GM12878 (cell line): ENCODE data around the gene FAM161B. TPM values are rescaled to one million over a fixed set of nuclear protein-coding genes. Genes with fewer than 3 reads are reported as not detected.

Experiments used
- ATAC-seq: fragments of 200-7000 bp; cut with Tn5 transposase; 3 replicates; pipeline ENCODE4 v1.9.1; 2020; ENCODE audit warnings: mild to moderate bottlenecking, moderate library complexity
- BruUV-seq: library from RNA; stranded (reverse); fragments of 400-500 nt; replicated peaks from 2 replicates; lab custom pipeline; 2021; lab: Mats Ljungman, UMichigan
- CTCF ChIA-PET: fragments of 300-600 bp; sonication (Branson Sonifier 250); formaldehyde crosslinking; extraction: SDS; loops from one replicate; lab custom pipeline; 2021; ENCODE audit warnings: inconsistent platforms; lab: Yijun Ruan, JAX
- POLR2A ChIA-PET: fragments of 350-600 bp; formaldehyde crosslinking; extraction: SDS; loops from one replicate; lab custom pipeline; 2021; ENCODE audit warnings: inconsistent platforms; lab: Charles Lee
- RAD21 ChIA-PET: fragments of 300-600 bp; sonication (Branson Sonifier 250); formaldehyde crosslinking; loops from one replicate; lab custom pipeline; 2023; ENCODE audit warnings: antibody characterized with exemption; ENCODE audit not compliant: unreplicated experiment; lab: Charles Lee
- SMC1A ChIA-PET: fragments of 300-600 bp; sonication (Branson Sonifier 250); formaldehyde crosslinking; loops from one replicate; lab custom pipeline; 2023; ENCODE audit not compliant: unreplicated experiment, uncharacterized antibody; lab: Charles Lee
- DNase-seq: peaks from one replicate; pipeline ENCODE4 v3.0.0-alpha.2; 2011; ENCODE audit warnings: low read depth, low spot score
- FAIRE-seq: peaks from 3 replicates; lab custom pipeline; 2011; peaks lifted over from hg19 to GRCh38; lab: Jason Lieb, UNC
- H2AFZ ChIP-seq: 2 replicates; pipeline ENCODE4 v1.6.0; 2011; ENCODE audit warnings: low read depth, low read length, control low read depth; ENCODE audit not compliant: control insufficient read depth
- H3K27ac ChIP-seq: 2 replicates; pipeline ENCODE4 v1.5.1; 2011; ENCODE audit warnings: control low read depth; ENCODE audit not compliant: control insufficient read depth, insufficient read depth
- H3K27me3 ChIP-seq, 2 experiments: replicated peaks in 1 of 2; 2 replicates each; pipeline versions ENCODE4 v1.6.0 to v1.6.1; 2011; ENCODE audit warnings: low read length in 1 of 2; ENCODE audit not compliant: control insufficient read depth in 2 of 2, insufficient read depth in 2 of 2
- H3K36me3 ChIP-seq, 2 experiments: 2 replicates each; pipeline ENCODE4 v1.5.1; 2011; ENCODE audit warnings: low read length in 1 of 2; ENCODE audit not compliant: control insufficient read depth in 2 of 2, insufficient read depth in 2 of 2
- H3K4me1 ChIP-seq: 2 replicates; pipeline ENCODE4 v1.6.1; 2011; ENCODE audit warnings: mild to moderate bottlenecking, low read length, moderate library complexity, mixed read lengths; ENCODE audit not compliant: control insufficient read depth, insufficient read depth
- H3K4me2 ChIP-seq: 2 replicates; pipeline ENCODE4 v1.6.0; 2011; ENCODE audit warnings: control low read depth; ENCODE audit not compliant: control insufficient read depth, insufficient read depth
- H3K4me3 ChIP-seq: fragments of 200-600 bp; sonication (generic); 2 replicates; pipeline ENCODE4 v1.5.1; 2016
- H3K79me2 ChIP-seq: 2 replicates; pipeline ENCODE4 v1.6.0; 2011; ENCODE audit warnings: low read length; ENCODE audit not compliant: control insufficient read depth, insufficient read depth
- H3K9ac ChIP-seq: 2 replicates; pipeline ENCODE4 v1.8.0; 2011; ENCODE audit warnings: low read length, control low read depth, mixed read lengths; ENCODE audit not compliant: control insufficient read depth, insufficient read depth
- H3K9me3 ChIP-seq: replicated peaks from 3 replicates; pipeline ENCODE4 v1.5.1; 2011; ENCODE audit warnings: mild to moderate bottlenecking, low read length; ENCODE audit not compliant: control insufficient read depth, insufficient read depth
- H4K20me1 ChIP-seq: 2 replicates; pipeline ENCODE4 v1.6.0; 2011; ENCODE audit not compliant: control insufficient read depth, insufficient read depth
- ATF2 ChIP-seq: IDR thresholded peaks from 2 replicates; pipeline ENCODE4 v1.6.1; 2012; ENCODE audit warnings: low read length, inconsistent platforms
- KAT2A ChIP-seq: conservative IDR thresholded peaks from 2 replicates; pipeline ENCODE4 v1.6.1; 2011; ENCODE audit warnings: low read depth, low read length; ENCODE audit not compliant: control insufficient read depth
- NRF1 ChIP-seq: conservative IDR thresholded peaks from 2 replicates; pipeline ENCODE4 v1.6.1; 2011; ENCODE audit warnings: mild to moderate bottlenecking, low read depth, low read length, improper control_type of control experiment
- SMAD5 ChIP-seq: IDR thresholded peaks from 2 replicates; pipeline ENCODE4 v1.6.1; 2016; ENCODE audit warnings: antibody characterized with exemption, low read depth
- USF2 ChIP-seq: IDR thresholded peaks from 2 replicates; pipeline ENCODE4 v1.6.1; 2011; ENCODE audit warnings: low read depth, low read length, improper control_type of control experiment, borderline replicate concordance
- YY1 ChIP-seq: IDR thresholded peaks from 2 replicates; pipeline ENCODE4 v1.6.1; 2011; ENCODE audit warnings: low read depth, mild to moderate bottlenecking, low read length
- ZBTB40 ChIP-seq: fragments of 450-650 bp; IDR thresholded peaks from 2 replicates; pipeline ENCODE4 v1.6.1; 2016; ENCODE audit warnings: mild to moderate bottlenecking, moderate library complexity, borderline replicate concordance
- ZZZ3 ChIP-seq: IDR thresholded peaks from 2 replicates; pipeline ENCODE4 v1.6.1; 2011; ENCODE audit warnings: low read depth; ENCODE audit not compliant: control insufficient read depth, insufficient read length
- WGBS: methylation state at CpG from one replicate; pipeline ENCODE4 v1.1.6; 2016; ENCODE audit warnings: low lambda C conversion rate; ENCODE audit not compliant: insufficient replicate concordance, insufficient coverage; ENCODE audit errors: missing lambda C conversion rate; 5-methylcytosine and 5-hydroxymethylcytosine counted together
- in situ Hi-C: fragments of 300-500 bp; cut with MboI; formaldehyde crosslinking; loops from 9 replicates; pipeline ENCODE4 v1.14.3; 2018; ENCODE audit warnings: mixed read lengths
- intact Hi-C: fragments of 100-400 bp; cut with micrococcal nuclease; formaldehyde crosslinking; loops from one replicate; pipeline ENCODE4 v1.14.2; 2022; ENCODE audit not compliant: unreplicated experiment
- polyA plus RNA-seq, 11 experiments: library from polyadenylated mRNA; depleted of rRNA in 4 of 11; unstranded in 6 of 11; stranded (reverse) in 5 of 11; fragments of >200 nt; fragmentation: Nextera tagmentation in 4 of 11; fragmentation: Illumina TruSeq in 1 of 11; extraction: Ambion mirVana in 4 of 11; extraction: Trizol in 1 of 11; gene quantifications; 1 replicate in 1 of 11; 2 replicates in 10 of 11; pipeline versions ENCODE4 v1.2.1 to v1.2.3, GENCODE V29; 2011 to 2016; ENCODE audit warnings: inconsistent platforms in 2 of 11, missing spikeins in 2 of 11, low read depth in 1 of 11
- total RNA-seq, 4 experiments: library from RNA; depleted of rRNA in 3 of 4; stranded (reverse); fragments of >200 nt in 3 of 4; fragmentation: Illumina TruSeq in 1 of 4; extraction: Trizol in 1 of 4; gene quantifications; 2 replicates each; pipeline versions ENCODE4 v1.2.1 to v1.2.3, GENCODE V29; 2013 to 2021

FAM161B gene
- total and polyA plus RNA-seq, 10 of the 15 experiments (the other 5 are each of a cell fraction or from before 2014, with no cell fraction given) = 0.33 to 1.2 (median 0.86) TPM

GRCh38 chr14:73942180-73942579 is 7.7 kb downstream of the FAM161B start:
- intact Hi-C loops (no loop called here), in situ Hi-C loops (no loop called here)
- Histone ChIP-seq H2AFZ (no peak overlapping the region), H4K20me1 (no peaks in the 10 kb centered on the region), H3K27ac (no peak overlapping the region), H3K4me3 (no peak overlapping the region), H3K79me2 (no peaks in the 10 kb centered on the region), H3K27me3 (no peaks in the 10 kb centered on the region), H3K9ac (no peak overlapping the region), H3K4me1 (peaks cover 9% of the 10 kb centered on the region), H3K4me2 (no peak overlapping the region), H3K9me3 (no peaks in the 10 kb centered on the region), H3K36me3 (no peaks in the 10 kb centered on the region; a peak in 1 of 4 replicates)
- TF ChIP-seq ZBTB40 = no peak
- no peak for TF ChIP-seq NRF1
- no peak for TF ChIP-seq KAT2A
- no peak for TF ChIP-seq USF2
- TF ChIP-seq YY1 = no peak
- no peak for TF ChIP-seq ZZZ3
- no peak for TF ChIP-seq SMAD5
- no peak for TF ChIP-seq ATF2
- ChIA-PET SMC1A (interaction anchor here (1.1 to 1.6 kb wide), 2 partner anchors 10 to 25 kb away, joined by 3 read pairs; no protein-coding TSS in a partner anchor), RAD21 (no interaction called here), CTCF (no interaction called here), POLR2A (interaction anchor here (0.6 kb wide), 1 partner anchor 480 kb away, joined by 3 read pairs; no protein-coding TSS in a partner anchor)
- FAIRE-seq (no peak), DNase-seq (no peak), ATAC-seq (no peak)
- BruUV-seq = no TSS peak
- whole genome bisulfite sequencing = 72% methylated on average over 7 of the region's 7 CpGs
